K562 (cell line): Measurements from ENCODE around the gene BHMT2. TPM values are rescaled to one million over a fixed set of nuclear protein-coding genes. Genes with fewer than 3 reads are reported as not detected.

Source experiments
- ATAC-seq: fragments of 200-7000 bp; cut with Tn5 transposase; 3 replicates; pipeline ENCODE4 v1.9.1; 2020; ENCODE audit warnings: moderate library complexity
- BruUV-seq: library from RNA; stranded (reverse); fragments of 400-500 nt; replicated peaks from 2 replicates; lab custom pipeline; 2021; lab: Mats Ljungman, UMichigan
- CTCF ChIA-PET: fragments of 300-600 bp; formaldehyde crosslinking; extraction: SDS; loops from one replicate; lab custom pipeline; 2021; ENCODE audit warnings: low intra/inter-chr PET ratio; lab: Yijun Ruan, JAX
- POLR2A ChIA-PET: fragments of 300-600, 350-650 bp; sonication (Branson Sonifier 250); formaldehyde crosslinking; extraction: SDS; loops from one replicate; lab custom pipeline; 2021; ENCODE audit warnings: antibody characterized with exemption, inconsistent platforms; lab: Yijun Ruan, JAX
- DNase-seq, 4 experiments: peaks; one replicate each; pipeline versions ENCODE4 v3.0.0 to v3.0.0-alpha.2; 2011 to 2018; ENCODE audit warnings: low spot score in 3 of 4, mixed read lengths in 3 of 4; ENCODE audit errors: extremely low read depth in 1 of 4
- FAIRE-seq: peaks from 2 replicates; lab custom pipeline; 2011; peaks lifted over from hg19 to GRCh38; lab: Jason Lieb, UNC
- H2AFZ ChIP-seq: 2 replicates; pipeline ENCODE4 v1.6.0; 2011; ENCODE audit warnings: low read depth, low read length, control low read depth, inconsistent platforms
- H3K27ac ChIP-seq: fragments of 200-600 bp; 3 replicates; pipeline ENCODE4 v1.8.0; 2011; ENCODE audit warnings: low read depth, mild to moderate bottlenecking, control low read depth, inconsistent platforms, low read length, moderate library complexity, mixed read lengths; ENCODE audit errors: extremely low read depth
- H3K27me3 ChIP-seq, 2 experiments: fragments of 300-600 bp in 1 of 2; 2 replicates in 1 of 2; 3 replicates in 1 of 2; pipeline versions ENCODE4 v1.6.0 to v1.8.0; 2011; ENCODE audit warnings: inconsistent platforms in 2 of 2, low read length in 2 of 2, mild to moderate bottlenecking in 1 of 2, mixed read lengths in 1 of 2, moderate library complexity in 1 of 2; ENCODE audit not compliant: control insufficient read depth in 2 of 2, insufficient read depth in 2 of 2
- H3K36me3 ChIP-seq: fragments of 300-600 bp; 3 replicates; pipeline ENCODE4 v1.8.0; 2011; ENCODE audit warnings: mild to moderate bottlenecking, low read length, inconsistent platforms; ENCODE audit not compliant: control insufficient read depth, insufficient read depth
- H3K4me1 ChIP-seq, 2 experiments: fragments of 200-600 bp in 1 of 2; replicated peaks in 1 of 2; 2 replicates in 1 of 2; 3 replicates in 1 of 2; pipeline versions ENCODE4 v1.5.1 to v1.8.0; 2011; ENCODE audit warnings: inconsistent platforms in 2 of 2, low read length in 2 of 2, mild to moderate bottlenecking in 1 of 2, mixed read lengths in 1 of 2, moderate library complexity in 1 of 2; ENCODE audit not compliant: control insufficient read depth in 2 of 2, insufficient read depth in 2 of 2
- H3K4me2 ChIP-seq: 2 replicates; pipeline ENCODE4 v1.6.1; 2011; ENCODE audit warnings: low read length, control low read depth, inconsistent platforms, mixed read lengths; ENCODE audit not compliant: insufficient read depth
- H3K4me3 ChIP-seq: fragments of 200-600 bp; sonication (generic), shearing (Covaris generic); 2 replicates; pipeline ENCODE4 v1.5.1; 2016; ENCODE audit warnings: control low read depth, inconsistent platforms
- H3K79me2 ChIP-seq: fragments of 200-600 bp; 3 replicates; pipeline ENCODE4 v1.8.0; 2011; ENCODE audit warnings: low read length, inconsistent platforms; ENCODE audit not compliant: control insufficient read depth, insufficient read depth
- H3K9ac ChIP-seq, 2 experiments: 2 replicates each; pipeline versions ENCODE4 v1.6.0 to v1.6.1; 2011; ENCODE audit warnings: low read depth in 2 of 2, low read length in 2 of 2, control low read depth in 1 of 2, inconsistent platforms in 1 of 2, mild to moderate bottlenecking in 1 of 2, mixed read lengths in 1 of 2; ENCODE audit not compliant: insufficient read depth in 1 of 2
- H3K9me1 ChIP-seq: one replicate; pipeline ENCODE4 v1.6.0; 2011; ENCODE audit warnings: inconsistent platforms, mild to moderate bottlenecking, low read length, moderate library complexity; ENCODE audit not compliant: control insufficient read depth, insufficient read depth
- H3K9me3 ChIP-seq: replicated peaks from 2 replicates; pipeline ENCODE4 v1.5.1; 2011; ENCODE audit warnings: low read depth, low read length, inconsistent platforms; ENCODE audit not compliant: control insufficient read depth, insufficient read depth
- H4K20me1 ChIP-seq: replicated peaks from 2 replicates; pipeline ENCODE4 v1.6.1; 2011; ENCODE audit warnings: low read length, inconsistent platforms, mixed read lengths; ENCODE audit not compliant: control insufficient read depth, insufficient read depth
- ELF1 ChIP-seq: fragments of 200-800 bp; sonication (Bioruptor generic); IDR thresholded peaks from 2 replicates; pipeline ENCODE4 v1.6.1; 2016; ENCODE audit warnings: missing genetic modification characterization, missing compliant biosample characterization
- FOSL1 ChIP-seq: fragments of 200-800 bp; sonication (Bioruptor generic); conservative IDR thresholded peaks from 2 replicates; pipeline ENCODE4 v1.6.1; 2016; ENCODE audit warnings: missing genetic modification characterization, missing compliant biosample characterization
- GABPA ChIP-seq: fragments of 200-800 bp; sonication (Bioruptor generic); conservative IDR thresholded peaks from 2 replicates; pipeline ENCODE4 v1.6.1; 2016; ENCODE audit warnings: low read depth, missing genetic modification characterization, missing compliant biosample characterization
- HMBOX1 ChIP-seq: sonication (generic); IDR thresholded peaks from 2 replicates; pipeline ENCODE4 v1.6.1; 2016
- HMGN3 ChIP-seq: IDR thresholded peaks from 2 replicates; pipeline ENCODE4 v1.6.1; 2011; ENCODE audit warnings: borderline replicate concordance, low read depth, mild to moderate bottlenecking, mixed read lengths, low read length; ENCODE audit not compliant: insufficient read length; ENCODE audit errors: extremely low read depth
- NCOA4 ChIP-seq: fragments of 450-650 bp; IDR thresholded peaks from 2 replicates; pipeline ENCODE4 v1.6.1; 2018; ENCODE audit warnings: mild to moderate bottlenecking; ENCODE audit not compliant: partially characterized antibody
- ZBTB40 ChIP-seq, 2 experiments: fragments of 450-650 bp in 1 of 2; sonication (generic) in 1 of 2; formaldehyde crosslinking in 1 of 2; IDR thresholded peaks; 2 replicates each; pipeline versions ENCODE4 v1.7.1 to v1.9.0; 2016 to 2022; ENCODE audit warnings: inconsistent platforms in 1 of 2, mild to moderate bottlenecking in 1 of 2, missing genetic modification reagents in 1 of 2
- ZNF384 ChIP-seq: IDR thresholded peaks from 2 replicates; pipeline ENCODE4 v1.6.1; 2012; ENCODE audit warnings: low read depth, low read length, improper control_type of control experiment
- ZZZ3 ChIP-seq: fragments of 450-650 bp; IDR thresholded peaks from 2 replicates; pipeline ENCODE4 v1.6.1; 2016; ENCODE audit warnings: antibody characterized with exemption, mild to moderate bottlenecking, moderate library complexity
- WGBS: fragments of 100-300 bp; shearing (Covaris generic); methylation state at CpG from one replicate; pipeline ENCODE4 v1.1.6; 2016; ENCODE audit warnings: low coverage, mixed read lengths; ENCODE audit not compliant: insufficient coverage; ENCODE audit errors: missing lambda C conversion rate; 5-methylcytosine and 5-hydroxymethylcytosine counted together
- in situ Hi-C: fragments of 300-500 bp; cut with MboI; formaldehyde crosslinking; loops from 4 replicates; pipeline ENCODE4 v1.15.0; 2018; ENCODE audit warnings: inconsistent platforms, mixed read lengths
- intact Hi-C: fragments of 100-400 bp; cut with micrococcal nuclease; formaldehyde crosslinking; loops from 2 replicates; pipeline ENCODE4 v1.14.2; 2022
- polyA plus RNA-seq, 8 experiments: library from polyadenylated mRNA; depleted of rRNA in 4 of 8; stranded (reverse) in 5 of 8; unstranded in 3 of 8; fragments of >200 nt; fragmentation: Nextera tagmentation in 2 of 8; fragmentation: Illumina TruSeq in 1 of 8; extraction: Ambion mirVana in 2 of 8; extraction: Trizol in 1 of 8; gene quantifications; 2 replicates each; pipeline versions ENCODE4 v1.2.1 to v1.2.3, GENCODE V29; 2011 to 2014; ENCODE audit warnings: inconsistent platforms in 1 of 8, missing spikeins in 1 of 8
- total RNA-seq, 7 experiments: library from RNA; depleted of rRNA in 6 of 7; stranded (reverse); fragments of >200 nt in 6 of 7; fragmentation: Illumina TruSeq in 2 of 7; extraction: Trizol in 2 of 7; gene quantifications; 2 replicates each; pipeline versions ENCODE4 v1.2.1 to v1.2.3, GENCODE V29; 2011 to 2021; ENCODE audit warnings: low replicate concordance in 1 of 7

BHMT2 gene
- total and polyA plus RNA-seq, 9 of the 15 experiments (the other 6 are each of a cell fraction or from before 2014, with no cell fraction given) = not detected

GRCh38 chr5:79107020-79107796, 37.6 kb downstream of the BHMT2 start:
- Histone ChIP-seq H3K4me3 (no peak overlapping the region), H3K36me3 (no peaks in the 10 kb centered on the region), H3K4me2 (no peak overlapping the region), H4K20me1 (no peaks in the 10 kb centered on the region), H3K79me2 (no peaks in the 10 kb centered on the region), H3K4me1 (peaks cover 0 to 8% of the 10 kb centered on the region in 2 experiments; a peak in 3 of 5 replicates), H3K9me3 (no peaks in the 10 kb centered on the region), H3K9ac (no peak overlapping the region)
- no peak for ATAC-seq
- ChIA-PET CTCF (no interaction called here), POLR2A (no interaction called here)
- no peak for FAIRE-seq
- DNase-seq = no peak
- in situ Hi-C loops = no loop called here
- 0% methylated on average over 7 of the region's 7 CpGs for WGBS
- TF ChIP-seq HMBOX1 (peak; percentile 61), HMGN3 (no peak), ZNF384 (peak; percentile 67), ZBTB40 (IDR thresholded peaks at IDR 0.05) (peak; percentile 90), ZBTB40 (CRISPR knock-in tag; IDR thresholded peaks at IDR 0.05) (peak; percentile 66), FOSL1 (tag) (peak; percentile 42; the same call in 1 of the 2 replicates), ELF1 (tag) (peak; percentile 49; the same call in 1 of the 2 replicates), GABPA (peak; percentile 27; the same call in 1 of the 2 replicates), NCOA4 (no peak), ZZZ3 (no peak)
- TF ChIP-seq, all 486 proteins: peak for 6
- Histone ChIP-seq H3K27me3 (peaks cover 18 to 27% of the 10 kb centered on the region in 2 experiments), H2AFZ (no peak overlapping the region), H3K9me1 (no peaks in the 10 kb centered on the region), H3K27ac (no peak overlapping the region)
- intact Hi-C loops = no loop called here
- no TSS peak for BruUV-seq
